ENCODE data around the gene EPHA2.
"Not testable (repeated sequence)": the region's sequence is repeated elsewhere in the genome, so short reads cannot be mapped to it uniquely, and the experiment has no call there.

EPHA2 gene

DNA sequence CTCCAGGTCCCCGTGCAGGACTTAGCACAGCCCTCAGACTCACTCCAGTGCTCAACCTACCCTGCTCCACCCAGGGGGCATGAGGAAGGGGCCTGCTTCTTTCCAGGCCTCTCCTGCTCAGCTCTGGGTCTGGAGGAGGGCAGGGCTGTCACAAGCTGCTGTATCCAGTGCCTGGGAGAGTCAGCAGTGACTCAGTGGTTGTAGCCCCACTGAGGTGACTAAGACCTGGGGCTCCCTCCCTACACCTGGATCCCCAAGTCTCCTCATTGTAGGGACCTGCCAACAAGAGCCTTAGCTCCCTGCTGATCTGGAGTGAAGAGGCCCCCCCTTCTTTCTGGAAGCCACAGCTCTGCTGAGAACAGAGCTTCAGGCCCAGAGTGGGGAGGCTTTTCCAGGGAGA is 46.3 kb downstream of the EPHA2 start:
- H3K36me3 Mint-ChIP-seq (ENCODE audit: low read depth), result peaks cover 2% of the 10 kb centered on the region
- H3K9me3 Mint-ChIP-seq, result peaks cover 7% of the 10 kb centered on the region
- DNase-seq (no peak), ATAC-seq (no peak)
- no peak overlapping the region for H3K27ac Mint-ChIP-seq
- H3K27me3 Mint-ChIP-seq, result peaks cover 12% of the 10 kb centered on the region
- no peaks in the 10 kb centered on the region for H3K4me1 Mint-ChIP-seq
- H3K4me3 Mint-ChIP-seq, result no peak overlapping the region

DNA sequence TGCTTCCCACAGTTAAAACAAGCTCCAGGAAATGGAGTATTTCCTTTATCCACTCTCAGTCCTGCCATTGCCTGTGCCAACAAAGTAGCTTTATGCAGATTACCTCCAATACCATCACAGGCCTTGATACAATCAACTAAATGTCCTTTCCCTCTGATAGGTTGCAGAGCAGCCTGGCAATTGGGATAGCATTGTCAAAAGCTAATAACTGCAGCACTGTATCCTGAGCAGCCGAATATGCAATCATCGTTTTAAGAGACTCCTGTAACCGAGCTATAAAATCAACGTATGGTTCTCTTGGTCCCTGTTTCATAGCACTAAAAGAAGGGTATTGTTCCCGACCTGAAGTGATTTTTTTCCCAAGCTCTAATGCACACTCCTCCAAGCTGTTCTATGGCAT is 48.8 kb downstream of the EPHA2 start:
- H3K27ac Mint-ChIP-seq; H3K9me3 Mint-ChIP-seq; DNase-seq; H3K4me1 Mint-ChIP-seq; ATAC-seq; H3K4me3 Mint-ChIP-seq; H3K36me3 Mint-ChIP-seq (ENCODE audit: low read depth): not testable (repeated sequence)
- peaks cover 15% of the 10 kb centered on the region for H3K27me3 Mint-ChIP-seq

DNA sequence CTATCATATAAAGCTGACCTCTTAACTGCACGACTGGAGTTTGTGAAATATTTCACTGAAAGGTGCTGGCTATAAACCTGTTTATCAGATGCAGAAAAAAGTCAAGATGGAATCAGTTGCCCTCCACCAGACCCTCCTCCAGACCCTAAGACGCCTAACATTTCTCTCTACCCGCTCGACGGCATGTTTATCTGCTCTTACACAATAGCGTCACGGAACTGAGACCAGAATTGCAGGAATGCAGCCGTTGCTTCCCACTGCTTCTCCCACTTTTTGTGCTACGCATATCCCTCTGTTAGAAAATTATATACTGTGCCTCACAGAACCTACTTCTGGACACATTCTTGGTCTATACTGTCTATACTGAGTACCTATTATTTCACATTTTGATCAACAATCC is 54.2 kb downstream of the EPHA2 start:
- H3K4me1 Mint-ChIP-seq, result no peaks in the 10 kb centered on the region
- H3K9me3 Mint-ChIP-seq, result no peaks in the 10 kb centered on the region
- DNase-seq (no peak), ATAC-seq (no peak)
- no peak overlapping the region for H3K4me3 Mint-ChIP-seq
- H3K27me3 Mint-ChIP-seq, result peaks cover 10% of the 10 kb centered on the region
- H3K36me3 Mint-ChIP-seq (ENCODE audit: low read depth), result no peaks in the 10 kb centered on the region
- H3K27ac Mint-ChIP-seq, result no peak overlapping the region

DNA sequence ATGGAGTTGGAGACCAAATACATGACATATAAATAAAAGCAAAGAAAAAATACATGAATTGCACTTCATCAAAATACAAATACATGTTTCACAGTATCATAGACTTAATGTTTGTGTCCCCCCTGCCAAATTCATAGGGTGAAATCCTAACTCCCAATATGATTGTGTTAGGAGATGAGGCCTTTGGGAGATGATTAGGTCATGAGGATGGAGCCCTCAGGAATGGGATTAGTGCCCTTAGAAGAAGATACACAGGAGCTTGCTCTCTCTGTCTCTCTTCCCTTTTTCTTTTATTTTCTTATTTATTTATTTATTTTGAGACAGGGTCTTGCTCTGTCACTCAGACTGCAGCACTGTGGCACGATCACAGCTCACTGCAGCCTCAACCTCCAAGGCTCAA is 56.5 kb downstream of the EPHA2 start:
- DNase-seq, result no peak
- Mint-ChIP-seq H3K4me3 (no peak overlapping the region), H3K9me3 (no peaks in the 10 kb centered on the region), H3K27ac (no peak overlapping the region), H3K27me3 (peaks cover 12% of the 10 kb centered on the region), H3K4me1 (no peaks in the 10 kb centered on the region), H3K36me3 (ENCODE audit: low read depth) (no peaks in the 10 kb centered on the region)
- ATAC-seq, result no peak

DNA sequence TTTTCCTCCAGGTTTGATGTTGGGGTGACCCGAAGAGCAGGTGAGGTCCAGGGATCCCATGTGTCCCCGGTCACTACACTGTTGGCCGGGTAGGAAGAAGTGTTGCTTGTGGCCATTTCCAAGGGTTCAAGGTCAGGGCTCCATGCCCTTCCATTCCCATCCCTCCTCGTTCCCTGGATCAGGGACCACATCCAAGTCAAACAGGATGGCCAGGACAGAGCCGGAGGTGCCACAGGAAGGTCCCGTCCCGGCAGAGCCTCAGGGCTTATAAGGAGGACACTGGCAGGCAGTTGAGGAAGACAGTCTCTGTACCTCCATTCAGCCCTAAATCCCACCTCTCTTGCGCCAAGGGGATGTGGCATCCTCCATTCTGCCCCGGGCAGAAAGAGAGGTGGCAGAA is 60.4 kb downstream of the EPHA2 start:
- H3K27me3 Mint-ChIP-seq, result peaks cover 6% of the 10 kb centered on the region
- no peaks in the 10 kb centered on the region for H3K4me1 Mint-ChIP-seq
- no peaks in the 10 kb centered on the region for H3K9me3 Mint-ChIP-seq
- H3K4me3 Mint-ChIP-seq, result no peak overlapping the region
- H3K36me3 Mint-ChIP-seq (ENCODE audit: low read depth), result no peaks in the 10 kb centered on the region
- ATAC-seq (no peak), DNase-seq (no peak)
- no peak overlapping the region for H3K27ac Mint-ChIP-seq

DNA sequence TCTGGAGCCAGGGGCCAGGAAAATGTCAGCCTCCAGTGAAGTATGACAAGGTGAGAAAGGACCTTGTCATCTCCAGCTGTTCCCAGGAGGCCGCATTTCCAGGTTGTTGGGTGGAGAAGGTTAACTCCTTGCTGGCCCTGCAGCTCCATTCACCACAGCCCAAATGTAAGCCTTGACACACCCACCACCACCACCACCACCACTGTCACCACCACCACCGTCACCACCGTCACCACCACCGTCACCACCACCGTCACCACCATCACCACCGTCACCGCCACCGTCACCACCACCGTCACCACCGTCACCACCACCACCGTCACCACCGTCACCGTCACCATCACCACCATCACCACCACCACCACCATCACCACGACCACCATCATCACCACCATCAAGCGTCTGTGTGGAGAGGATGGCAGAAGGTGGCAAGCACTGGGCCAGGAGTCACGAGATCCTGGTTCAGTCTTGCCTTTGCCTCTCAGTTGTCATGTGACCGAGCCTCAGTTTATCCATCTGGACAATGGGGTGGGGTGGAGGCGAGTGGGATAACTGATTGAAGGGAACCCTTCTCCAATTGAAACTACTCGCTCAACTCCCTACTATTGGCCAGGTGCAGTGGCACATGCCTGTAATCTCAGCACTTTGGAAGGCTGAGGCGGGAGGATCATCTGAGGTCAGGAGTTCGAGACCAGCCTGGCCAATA is 61.3 kb downstream of the EPHA2 start:
- no peak overlapping the region for H3K4me3 Mint-ChIP-seq
- peaks cover 6% of the 10 kb centered on the region for H3K27me3 Mint-ChIP-seq
- H3K4me1 Mint-ChIP-seq, result no peaks in the 10 kb centered on the region
- H3K9me3 Mint-ChIP-seq, result no peaks in the 10 kb centered on the region
- no peak for ATAC-seq
- no peaks in the 10 kb centered on the region for H3K36me3 Mint-ChIP-seq (ENCODE audit: low read depth)
- peak overlapping the region; percentile 46 for H3K27ac Mint-ChIP-seq
- DNase-seq, result no peak

DNA sequence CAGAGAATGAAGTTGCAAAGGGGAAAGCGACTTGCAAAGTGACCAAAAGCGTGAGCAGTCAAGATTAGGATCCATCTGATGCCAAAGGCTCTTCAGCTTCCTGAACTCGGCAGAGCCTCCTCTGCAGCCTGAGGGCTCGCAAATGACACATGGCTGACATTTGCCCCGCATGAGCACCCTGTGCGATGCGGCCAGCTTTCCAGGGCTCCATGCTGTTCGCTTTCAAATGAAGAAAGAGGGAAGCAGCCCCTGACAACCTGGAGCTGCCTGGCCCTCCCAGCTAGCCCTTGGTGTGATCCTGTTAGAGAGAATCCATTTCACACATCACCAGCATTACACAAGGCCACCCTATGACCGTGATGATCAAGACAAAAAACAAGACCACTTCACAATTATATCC is 62.3 kb downstream of the EPHA2 start:
- Mint-ChIP-seq H3K4me1 (no peaks in the 10 kb centered on the region), H3K27ac (no peak overlapping the region), H3K4me3 (no peak overlapping the region), H3K9me3 (no peaks in the 10 kb centered on the region), H3K27me3 (peaks cover 6% of the 10 kb centered on the region), H3K36me3 (ENCODE audit: low read depth) (no peaks in the 10 kb centered on the region)
- ATAC-seq (no peak), DNase-seq (no peak)

DNA sequence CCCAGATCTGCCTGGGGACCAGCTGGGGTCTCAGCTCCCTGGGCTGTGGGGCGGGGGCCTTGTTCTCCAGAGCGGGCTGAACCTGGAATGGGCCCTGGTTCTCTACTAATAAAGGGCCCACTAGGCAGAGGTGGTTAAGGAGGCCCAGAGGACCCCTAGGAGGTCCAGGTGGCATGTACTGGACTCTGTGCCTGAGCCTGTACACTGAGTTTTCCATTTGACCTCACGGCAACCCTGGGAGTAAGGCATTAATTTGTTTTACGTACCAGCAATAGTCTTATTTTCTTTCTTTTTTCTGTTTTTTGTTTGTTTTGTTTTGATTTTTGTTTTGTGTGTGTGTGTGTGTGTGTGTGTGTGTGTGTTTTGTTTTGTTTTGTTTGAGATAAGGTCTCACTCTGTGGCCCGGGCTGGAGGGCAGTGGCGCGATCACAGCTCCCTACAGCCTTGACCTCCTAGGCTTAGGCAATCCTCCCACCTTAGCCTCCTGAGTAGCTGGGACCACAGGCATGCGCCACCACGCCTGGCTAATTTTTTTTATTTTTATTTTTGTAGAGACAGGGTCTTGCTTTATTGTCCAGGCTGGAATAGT is 62.9 kb downstream of the EPHA2 start:
- Mint-ChIP-seq H3K27me3 (peaks cover 6% of the 10 kb centered on the region), H3K27ac (no peak overlapping the region), H3K36me3 (ENCODE audit: low read depth) (no peaks in the 10 kb centered on the region), H3K4me3 (no peak overlapping the region), H3K4me1 (no peaks in the 10 kb centered on the region), H3K9me3 (no peaks in the 10 kb centered on the region)
- DNase-seq (no peak), ATAC-seq (no peak)

DNA sequence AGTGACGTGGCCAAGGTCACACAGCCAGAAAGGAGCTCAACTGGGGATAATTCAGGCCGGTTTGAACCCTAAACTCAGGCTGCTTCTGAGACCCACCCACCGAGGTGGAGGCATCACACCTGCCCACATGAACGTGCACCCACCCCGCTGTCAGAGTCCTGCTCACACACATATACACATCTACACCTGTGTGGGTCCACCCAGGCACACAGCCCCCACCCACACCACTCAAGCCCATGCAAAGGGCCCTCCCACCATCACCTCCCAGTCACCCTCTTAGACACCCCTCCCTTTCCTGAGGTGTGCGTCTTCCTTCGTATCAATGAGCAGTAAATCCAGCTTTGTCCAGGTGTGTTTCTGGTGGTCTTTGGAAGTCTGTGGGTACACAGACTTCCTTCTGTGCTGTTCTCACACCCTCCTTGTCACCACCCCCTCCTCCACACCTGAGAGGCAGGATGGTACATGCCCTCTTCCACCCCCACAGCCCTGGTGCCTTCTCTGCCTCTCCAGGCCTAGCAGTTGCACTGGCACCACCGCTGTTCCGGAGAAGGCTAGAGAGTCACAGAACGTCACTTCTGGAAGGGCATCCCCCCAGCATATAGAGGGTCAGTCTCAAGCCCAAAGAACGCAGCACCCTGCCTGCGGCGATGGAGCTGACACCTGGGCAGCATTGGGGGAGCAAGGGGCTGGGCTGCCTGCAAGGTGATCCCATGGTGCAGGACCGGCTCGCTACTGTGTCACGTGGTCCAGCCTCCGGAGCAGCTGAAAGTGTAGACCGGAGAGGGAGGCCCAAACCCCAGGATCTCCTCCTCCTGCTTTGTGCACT is 63.6 kb downstream of the EPHA2 start:
- Mint-ChIP-seq H3K27ac (no peak overlapping the region), H3K9me3 (no peaks in the 10 kb centered on the region), H3K36me3 (ENCODE audit: low read depth) (no peaks in the 10 kb centered on the region), H3K27me3 (peaks cover 6% of the 10 kb centered on the region), H3K4me1 (no peaks in the 10 kb centered on the region), H3K4me3 (no peak overlapping the region)
- DNase-seq (no peak), ATAC-seq (no peak)

DNA sequence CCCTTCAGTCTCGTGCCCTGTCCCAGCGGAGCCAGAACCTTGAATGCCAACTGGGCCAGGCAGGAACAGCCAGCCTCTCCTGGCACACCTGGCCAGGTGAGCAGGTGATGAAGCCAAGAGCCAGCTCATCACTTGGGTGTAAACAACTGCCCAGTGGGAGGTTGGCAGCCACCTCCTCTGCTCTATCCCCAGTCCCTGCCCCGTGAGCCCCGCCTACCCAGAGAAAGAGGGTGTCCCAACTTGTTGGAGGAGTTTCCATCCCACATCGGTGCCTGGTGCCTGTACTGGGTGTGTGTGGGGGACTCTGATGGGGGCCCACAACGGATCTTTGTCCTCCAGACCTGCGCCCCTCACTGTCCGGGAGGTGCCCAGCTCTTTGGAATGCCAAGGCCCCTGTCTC is 64.6 kb downstream of the EPHA2 start:
- Mint-ChIP-seq H3K4me3 (no peak overlapping the region), H3K27me3 (peaks cover 2% of the 10 kb centered on the region), H3K36me3 (ENCODE audit: low read depth) (no peaks in the 10 kb centered on the region), H3K9me3 (no peaks in the 10 kb centered on the region), H3K27ac (no peak overlapping the region), H3K4me1 (no peaks in the 10 kb centered on the region)
- ATAC-seq (no peak), DNase-seq (no peak)

DNA sequence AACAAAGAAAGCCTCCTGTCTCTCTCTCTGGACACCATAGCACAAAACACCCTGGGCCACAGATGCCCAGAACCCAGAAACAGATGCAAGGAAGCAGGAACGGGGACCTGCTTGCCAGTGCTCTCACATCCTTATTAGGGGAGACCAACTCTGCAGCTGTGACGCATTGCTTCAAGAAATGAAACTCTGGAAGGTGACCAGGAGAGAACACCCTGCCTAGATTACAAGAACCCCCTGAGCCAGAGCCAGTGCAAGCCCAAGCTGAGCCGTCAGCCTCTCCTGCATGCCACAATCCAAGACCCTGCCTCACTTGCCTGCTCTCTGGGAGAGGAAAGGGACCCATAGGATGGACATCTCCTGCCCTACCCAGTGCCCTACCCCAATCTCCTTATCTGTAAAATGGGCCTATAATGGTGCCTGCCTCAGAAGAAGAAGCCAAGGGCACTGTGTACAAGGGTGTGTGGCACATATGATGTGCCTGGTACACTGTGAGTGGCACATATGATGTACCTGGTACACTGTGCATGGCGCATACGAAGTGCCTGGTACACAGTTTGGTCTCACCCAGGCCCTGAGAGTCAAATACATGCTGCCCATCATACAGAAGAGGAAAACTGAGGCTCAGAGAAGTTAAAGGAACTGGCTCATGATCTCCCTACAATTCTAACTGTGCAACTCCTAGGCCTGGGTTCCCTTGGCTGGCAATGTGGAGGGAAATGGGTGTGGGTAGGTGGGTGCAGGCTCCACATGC is 65.6 kb downstream of the EPHA2 start:
- no peak overlapping the region for H3K4me3 Mint-ChIP-seq

DNA sequence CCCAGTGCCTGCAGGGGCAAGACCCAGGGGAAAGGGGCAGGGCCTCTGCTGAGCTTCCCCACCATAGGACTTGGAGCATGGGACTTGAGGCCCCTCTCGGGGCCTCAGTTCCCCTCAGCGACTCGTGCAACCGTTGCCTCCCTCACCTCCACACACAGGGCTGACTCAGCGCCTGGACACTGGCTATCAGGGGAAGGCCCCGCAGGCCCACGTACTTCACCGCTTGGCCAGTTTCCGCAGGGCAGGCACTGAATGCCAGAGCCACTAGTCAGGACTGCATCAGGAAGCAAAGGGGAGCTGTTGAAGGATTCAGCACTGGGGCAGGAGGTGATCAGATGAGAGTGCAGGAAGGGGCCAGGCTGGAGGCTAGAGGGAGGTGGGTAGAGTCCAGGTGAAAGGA is 66.9 kb downstream of the EPHA2 start:
- no peak overlapping the region for H3K4me3 Mint-ChIP-seq
- H3K4me1 Mint-ChIP-seq, result no peaks in the 10 kb centered on the region
- no peaks in the 10 kb centered on the region for H3K9me3 Mint-ChIP-seq

More for the DNA sequence above, 65.6 kb downstream of the EPHA2 start:
- DNase-seq, result no peak
- H3K27me3 Mint-ChIP-seq, result peaks cover under 1% of the 10 kb centered on the region
- ATAC-seq, result peak; percentile 7
- H3K27ac Mint-ChIP-seq, result no peak overlapping the region
- no peaks in the 10 kb centered on the region for H3K36me3 Mint-ChIP-seq (ENCODE audit: low read depth)
- no peaks in the 10 kb centered on the region for H3K9me3 Mint-ChIP-seq
- H3K4me1 Mint-ChIP-seq, result no peaks in the 10 kb centered on the region

DNA sequence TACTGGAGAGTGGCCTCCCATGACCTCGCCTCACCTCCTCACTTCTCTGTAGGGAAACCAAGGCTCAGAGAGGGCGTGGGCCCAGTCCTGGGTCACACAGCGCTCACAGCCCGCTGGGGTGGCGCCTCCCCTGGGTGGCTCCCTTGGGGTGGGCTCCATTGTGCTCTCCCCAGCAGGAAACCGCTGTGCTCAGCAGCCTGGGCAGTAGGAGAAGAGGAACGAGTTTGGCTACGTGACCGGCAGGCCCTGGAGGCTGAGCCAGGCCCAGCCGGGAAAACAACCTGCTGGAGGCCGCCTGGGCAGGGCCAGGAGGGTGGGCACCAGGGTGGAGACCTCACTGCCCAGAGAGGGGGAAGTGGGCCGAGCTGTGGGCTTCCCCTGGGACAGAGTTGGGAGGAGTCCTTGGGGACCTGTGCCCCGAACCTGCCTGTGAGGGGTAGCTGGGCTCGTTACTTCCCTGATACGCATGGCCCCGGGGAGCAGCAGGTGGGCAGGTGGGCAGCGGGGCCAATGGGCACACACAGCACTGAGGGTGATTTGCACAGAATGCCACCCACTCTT is 67.4 kb downstream of the EPHA2 start:
- no peaks in the 10 kb centered on the region for H3K9me3 Mint-ChIP-seq

More for the DNA sequence above, 66.9 kb downstream of the EPHA2 start:
- no peak for ATAC-seq
- no peak overlapping the region for H3K27ac Mint-ChIP-seq
- peaks cover 2% of the 10 kb centered on the region for H3K27me3 Mint-ChIP-seq
- no peaks in the 10 kb centered on the region for H3K36me3 Mint-ChIP-seq (ENCODE audit: low read depth)
- no peak for DNase-seq

DNA sequence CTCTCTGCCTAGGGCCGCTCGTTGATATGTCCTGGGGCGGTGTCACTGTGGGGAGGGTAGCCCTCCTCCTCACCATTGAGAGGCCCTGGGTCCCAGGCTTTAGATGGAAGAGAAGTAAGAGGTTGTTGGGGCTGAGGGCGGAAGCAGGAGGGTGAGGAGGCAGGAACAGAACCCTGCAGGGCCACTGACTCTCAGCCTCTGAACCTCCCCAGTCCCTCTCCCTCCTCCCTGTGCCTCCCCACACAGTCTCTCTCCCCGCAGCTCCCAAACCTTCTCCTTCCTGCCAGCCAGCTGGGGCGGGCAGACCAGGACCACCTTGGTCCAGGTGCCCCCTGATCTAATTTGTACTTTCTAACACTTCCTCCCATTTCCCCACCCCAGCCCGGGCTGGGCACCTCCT is 68.1 kb downstream of the EPHA2 start:
- no peak for DNase-seq
- no peaks in the 10 kb centered on the region for H3K9me3 Mint-ChIP-seq
- H3K27me3 Mint-ChIP-seq, result peaks cover 2% of the 10 kb centered on the region
- no peaks in the 10 kb centered on the region for H3K36me3 Mint-ChIP-seq (ENCODE audit: low read depth)
- no peak overlapping the region for H3K4me3 Mint-ChIP-seq
- no peaks in the 10 kb centered on the region for H3K4me1 Mint-ChIP-seq
- H3K27ac Mint-ChIP-seq, result no peak overlapping the region
- ATAC-seq, result no peak

More for the DNA sequence above, 67.4 kb downstream of the EPHA2 start:
- Mint-ChIP-seq H3K4me1 (no peaks in the 10 kb centered on the region), H3K4me3 (no peak overlapping the region), H3K27me3 (peaks cover 2% of the 10 kb centered on the region), H3K36me3 (ENCODE audit: low read depth) (no peaks in the 10 kb centered on the region), H3K27ac (no peak overlapping the region)
- DNase-seq, result no peak
- ATAC-seq, result no peak
